HG03280 (cell line): ENCODE measurements around the gene IL20RA.
"Not testable (repeated sequence)": the region's sequence is repeated elsewhere in the genome, so short reads cannot be mapped to it uniquely, and the experiment has no call there.

Experiments used
- ATAC-seq: cut with Tn5 transposase; IDR thresholded peaks from one replicate; pipeline ENCODE4 v1.9.1; 2021; ENCODE audit warnings: mild to moderate bottlenecking, moderate library complexity; ENCODE audit not compliant: unreplicated experiment

Gene IL20RA

GRCh38 chr6:137044366-137045221 is at the start of gene IL20RA:
IL20RA (minus strand) TSS chr6:137044965; CDS start chr6:137044728, 237 bp downstream.
- no peak for ATAC-seq

- ATAC-seq: no peak
These were observed 48.7 kb upstream of the IL20RA start for GRCh38 chr6:137093183-137094069.

GRCh38 chr6:137092018-137092417 is 47.3 kb upstream of the IL20RA start:
- no peak for ATAC-seq

GRCh38 chr6:137089305-137089704 is 44.5 kb upstream of the IL20RA start:
- ATAC-seq: no peak

- no peak for ATAC-seq
These were observed 43.1 kb upstream of the IL20RA start for GRCh38 chr6:137087902-137088301.

GRCh38 chr6:137086031-137086430 is 41.3 kb upstream of the IL20RA start:
- no peak for ATAC-seq

GRCh38 chr6:137084865-137085617 is 40.3 kb upstream of the IL20RA start:
- ATAC-seq: no peak

- ATAC-seq: no peak
These were observed 39.3 kb upstream of the IL20RA start for GRCh38 chr6:137084090-137084489.

- ATAC-seq: no peak
These were observed 37.2 kb upstream of the IL20RA start for GRCh38 chr6:137081997-137082396.

- no peak for ATAC-seq
These were observed 35.9 kb upstream of the IL20RA start for GRCh38 chr6:137080711-137081110.

GRCh38 chr6:137076277-137077068 is 31.7 kb upstream of the IL20RA start:
- peak; percentile 100 for ATAC-seq

GRCh38 chr6:137075790-137076189 is 31.0 kb upstream of the IL20RA start:
- not testable (repeated sequence) for ATAC-seq

- no peak for ATAC-seq
These were observed 25.5 kb upstream of the IL20RA start for GRCh38 chr6:137070303-137070702.

- ATAC-seq: no peak
These were observed 22.6 kb upstream of the IL20RA start for GRCh38 chr6:137067399-137067798.

GRCh38 chr6:137058037-137058436 is 13.3 kb upstream of the IL20RA start:
- no peak for ATAC-seq

GRCh38 chr6:137056121-137056880 is 11.5 kb upstream of the IL20RA start:
- no peak for ATAC-seq

GRCh38 chr6:137051790-137052472 is 7.2 kb upstream of the IL20RA start:
- no peak for ATAC-seq

- ATAC-seq: no peak
These were observed 4.3 kb upstream of the IL20RA start for GRCh38 chr6:137049095-137049494.

GRCh38 chr6:137046871-137047412 is 2.2 kb upstream of the IL20RA start:
- ATAC-seq: no peak
